Activated T-helper 9 cell treated with anti-CD3 and anti-CD28 coated beads, Interleukin-2, amount 50 U/mL, for 16 hours (primary cell): ENCODE results near the gene RPL12.

Experiments
- DNase-seq: peaks from one replicate; pipeline ENCODE4 v3.0.0-alpha.2; 2020; ENCODE audit warnings: low read depth

RPL12 gene

DNA sequence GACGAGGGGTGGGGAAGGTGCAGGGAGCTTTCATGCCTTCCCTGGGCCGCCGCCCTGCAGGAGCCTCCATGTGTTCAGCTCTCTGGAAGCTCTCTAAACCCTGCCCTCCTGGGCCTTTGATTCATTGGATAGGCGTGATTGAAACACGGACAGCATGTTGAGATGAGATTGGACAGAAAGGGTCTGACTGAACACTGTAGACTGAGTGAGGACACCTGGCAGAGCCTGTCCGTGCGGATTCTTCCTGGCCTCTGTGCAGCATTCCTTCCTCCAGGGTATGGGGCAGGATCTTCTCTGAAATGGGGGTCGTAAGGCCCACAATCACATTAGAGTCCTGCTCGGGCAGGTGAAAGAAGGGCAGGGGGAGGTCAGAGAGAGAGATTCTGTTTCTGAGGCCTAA, 12.8 kb downstream of the RPL12 start:
- DNase-seq, result no peak

DNA sequence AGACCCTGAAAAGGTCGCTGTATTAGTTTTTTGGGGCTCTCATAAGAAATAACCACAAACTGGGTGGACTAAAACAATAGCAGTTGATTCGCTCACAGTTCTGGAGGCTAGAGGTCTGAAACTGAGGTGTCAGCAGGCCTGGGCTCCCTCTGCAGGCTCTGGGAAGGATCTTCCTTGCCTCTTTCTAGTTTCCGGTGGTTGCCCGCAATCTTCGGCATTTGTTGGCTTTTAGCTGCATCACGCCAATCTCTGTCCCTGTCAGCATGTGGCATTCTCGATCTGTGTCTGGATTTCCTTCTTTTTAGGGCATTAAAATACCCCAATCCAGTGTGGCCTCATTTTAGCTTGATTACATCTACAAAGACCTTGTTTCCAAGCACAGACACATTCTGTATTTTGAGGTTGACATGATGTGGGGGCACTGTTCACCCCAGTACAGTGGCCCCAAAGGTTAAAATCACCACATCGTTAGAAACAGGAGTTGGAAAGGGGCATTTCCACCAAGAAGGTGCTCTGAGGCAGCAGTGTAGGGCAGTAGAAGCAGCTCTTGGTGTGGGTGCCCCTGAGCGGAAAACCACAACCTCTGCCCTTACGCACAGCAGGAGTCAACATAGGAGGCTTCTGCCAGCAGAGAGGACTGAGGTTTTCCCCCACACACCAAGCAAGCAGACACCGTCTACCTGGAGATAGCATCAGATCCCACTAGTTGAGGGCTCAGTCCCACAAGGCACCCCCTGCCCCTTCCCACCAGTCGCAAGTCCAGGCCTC, 13.5 kb downstream of the RPL12 start:
- no peak for DNase-seq

DNA sequence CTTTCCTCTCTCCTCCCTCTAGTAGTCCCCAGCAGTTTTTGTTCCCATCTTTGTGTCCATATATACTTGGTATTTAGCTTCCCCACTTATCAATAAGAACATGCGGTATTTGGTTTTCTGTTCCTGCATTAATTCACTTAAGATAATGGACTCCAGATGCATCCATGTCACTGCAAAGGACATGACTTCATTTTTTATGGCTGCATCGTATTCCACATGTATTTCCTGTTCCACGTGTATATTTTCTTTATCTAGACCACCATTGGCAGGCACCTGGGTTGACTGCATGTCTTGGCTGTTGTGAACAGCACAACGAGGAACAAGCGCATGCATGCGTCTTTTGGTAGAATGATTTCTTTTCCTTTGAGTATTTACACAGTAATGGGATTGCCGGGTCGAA, 20.8 kb downstream of the RPL12 start:
- DNase-seq, result no peak

DNA sequence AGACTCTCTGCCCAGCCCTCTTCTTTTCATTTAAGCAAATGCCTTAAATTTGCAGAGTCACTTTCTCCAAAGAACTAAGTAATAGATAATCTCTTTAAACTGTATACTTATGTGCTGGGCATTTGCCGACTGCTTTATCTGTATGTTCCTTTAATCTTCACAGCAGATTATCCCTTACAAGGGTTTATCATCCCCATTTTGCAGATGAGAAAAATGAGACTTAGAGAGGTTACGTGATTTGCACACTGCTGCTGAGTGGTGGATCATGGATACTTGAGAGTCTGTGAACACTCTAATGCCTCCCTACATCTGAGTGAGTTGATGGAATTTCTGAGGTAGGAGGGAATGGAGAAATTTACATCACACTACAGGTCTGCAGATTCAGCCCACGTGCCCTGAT, 22.9 kb downstream of the RPL12 start:
- DNase-seq, result no peak

DNA sequence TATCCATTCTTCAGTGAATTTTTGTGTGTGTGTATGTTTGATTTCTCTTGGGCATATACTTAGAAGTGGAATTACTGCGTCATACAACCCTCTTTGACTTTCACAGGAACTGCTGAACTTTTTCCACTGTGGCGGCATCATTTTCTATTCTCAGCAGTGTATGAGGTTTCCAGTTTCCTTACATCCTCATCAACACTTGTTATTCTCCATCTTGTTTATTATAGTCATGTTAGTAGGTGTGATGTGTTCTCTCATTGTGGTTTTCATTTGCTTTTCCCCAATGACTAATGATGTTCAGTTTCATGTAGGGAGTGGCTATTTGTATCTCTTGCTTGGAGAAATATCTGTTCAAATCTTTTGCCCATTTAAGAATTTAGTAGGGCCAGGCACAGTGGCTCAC, 24.4 kb downstream of the RPL12 start:
- DNase-seq, result no peak

DNA sequence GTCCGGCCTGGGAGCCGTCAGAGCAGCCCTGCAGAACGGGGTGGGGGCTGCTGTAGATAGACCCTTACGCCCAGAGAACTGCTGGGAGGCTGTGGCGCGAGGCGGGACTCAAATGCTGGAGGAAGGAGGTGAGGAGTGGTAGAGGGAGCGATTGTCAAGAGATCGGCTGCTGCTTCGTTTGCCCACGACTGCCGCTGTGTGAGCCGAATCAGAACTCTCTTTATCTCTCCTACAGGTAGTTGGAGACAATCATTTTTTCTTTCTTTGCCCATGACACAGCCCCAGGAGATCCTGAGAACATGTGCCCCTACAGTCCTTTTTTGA, 26.6 kb downstream of the RPL12 start:
- peak; percentile 17 for DNase-seq

DNA sequence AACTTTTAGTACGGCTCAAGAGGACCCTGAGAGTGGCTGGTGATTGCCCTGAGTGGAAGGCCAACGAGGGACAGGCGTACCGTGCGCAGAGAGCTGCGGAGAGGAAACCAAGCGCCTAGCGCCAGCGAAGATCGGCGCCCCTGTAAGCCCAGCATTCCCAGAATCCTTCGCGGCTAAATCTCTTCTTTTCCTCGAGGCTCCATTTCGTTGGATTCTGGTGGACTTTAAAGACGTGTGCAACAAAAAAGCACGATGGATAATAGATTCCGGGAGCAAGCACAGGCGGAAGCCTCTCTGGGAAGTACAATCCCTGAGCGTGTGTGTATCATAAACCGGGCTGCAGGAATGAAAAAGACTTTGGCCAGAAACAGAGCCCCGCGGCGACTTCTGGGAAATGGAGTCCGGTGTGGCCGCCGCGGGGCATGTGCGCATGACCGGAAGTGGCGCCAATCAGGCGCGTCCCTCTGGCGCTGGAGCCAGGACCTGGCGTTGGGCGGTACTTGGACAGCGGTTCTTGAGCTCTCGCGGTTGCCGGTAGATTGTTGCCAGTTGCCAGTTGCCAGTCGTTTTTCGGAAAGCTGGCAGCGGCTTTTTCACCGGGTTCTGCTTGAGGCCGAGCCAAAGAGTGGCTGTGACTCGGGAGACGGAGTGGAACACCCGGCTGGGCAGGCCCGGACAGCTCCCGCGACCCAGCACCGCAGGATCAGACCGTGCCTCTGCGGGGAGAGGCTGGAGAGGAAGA, 27.1 kb downstream of the RPL12 start, which contains the start of gene ZNF79:
ZNF79 (plus strand) TSS at position 449 of the 742 bp plus-strand sequence. CDS start 406 bp downstream, outside the sequence.
- peak; percentile 88 for DNase-seq

DNA sequence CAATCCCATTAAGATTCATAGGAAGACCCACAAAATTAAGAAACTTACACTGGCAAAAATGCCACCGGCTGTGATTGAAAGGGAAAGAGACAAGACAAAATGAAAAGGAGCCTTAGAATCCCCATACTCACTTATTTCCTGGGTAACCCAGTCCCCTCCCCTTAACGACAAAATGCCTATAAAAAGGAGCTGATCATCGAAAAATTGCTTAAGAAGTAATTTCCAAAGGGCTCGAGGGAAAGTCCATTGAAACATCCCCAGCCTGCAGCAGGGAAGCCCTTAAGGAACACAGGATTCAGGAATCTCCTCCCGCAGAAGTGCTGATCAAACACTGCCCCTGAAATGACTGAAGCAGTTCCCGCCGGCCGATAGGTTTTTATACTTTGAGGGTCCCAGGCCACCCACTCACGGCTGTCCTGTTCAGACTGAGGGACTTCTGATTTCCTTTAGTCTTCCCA, 27.7 kb downstream of the RPL12 start:
- no peak for DNase-seq

DNA sequence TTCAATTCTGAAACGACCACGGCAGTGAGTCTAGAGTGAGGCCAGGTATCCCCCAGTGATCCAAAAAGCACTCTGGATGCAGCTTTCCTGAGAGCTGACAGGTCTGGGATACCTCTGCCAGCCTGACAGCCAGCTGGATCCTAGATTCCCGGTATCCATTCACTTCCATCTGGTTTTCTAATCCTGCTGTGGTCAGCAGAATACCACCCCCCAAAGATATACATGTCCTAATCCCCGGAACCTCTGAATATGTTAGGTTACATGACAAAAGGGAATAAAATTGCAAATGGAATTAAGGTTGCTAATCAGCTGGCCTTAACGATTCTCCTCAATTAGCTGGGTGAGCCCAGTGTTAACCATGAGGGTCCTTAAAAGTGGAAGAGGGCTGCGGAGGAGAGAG, 28.4 kb downstream of the RPL12 start:
- DNase-seq, result no peak

DNA sequence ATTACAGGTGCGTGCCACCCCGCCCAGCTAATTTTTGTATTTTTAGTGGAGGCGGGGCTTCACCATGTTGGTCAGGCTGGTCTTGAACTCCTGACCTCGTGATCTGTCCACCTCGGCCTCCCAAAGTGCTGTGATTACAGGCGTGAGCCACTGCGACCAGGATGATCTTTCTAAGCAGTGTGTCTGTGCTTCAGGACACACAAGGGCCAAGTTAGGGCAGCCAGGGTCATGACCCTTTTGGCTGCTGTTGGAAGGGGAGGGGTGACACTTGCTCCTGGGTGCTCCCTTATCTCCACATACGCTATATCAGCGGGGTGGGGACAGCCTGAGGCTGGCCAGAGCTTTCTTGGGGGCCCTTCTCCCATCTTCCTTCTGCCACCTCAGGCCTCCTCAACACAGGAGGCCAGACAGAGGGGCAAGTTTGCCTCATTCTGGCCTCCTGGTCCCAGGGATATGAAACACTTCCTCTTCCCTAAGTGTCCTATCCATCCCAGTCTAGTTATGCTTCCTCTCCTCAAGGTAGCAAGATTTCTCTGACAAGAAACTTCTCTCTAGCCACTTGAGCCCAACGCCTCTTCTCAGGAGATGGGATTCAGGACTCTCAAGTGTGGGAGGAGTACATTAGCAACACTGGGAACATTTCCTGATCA, 28.9 kb downstream of the RPL12 start:
- DNase-seq, result no peak

DNA sequence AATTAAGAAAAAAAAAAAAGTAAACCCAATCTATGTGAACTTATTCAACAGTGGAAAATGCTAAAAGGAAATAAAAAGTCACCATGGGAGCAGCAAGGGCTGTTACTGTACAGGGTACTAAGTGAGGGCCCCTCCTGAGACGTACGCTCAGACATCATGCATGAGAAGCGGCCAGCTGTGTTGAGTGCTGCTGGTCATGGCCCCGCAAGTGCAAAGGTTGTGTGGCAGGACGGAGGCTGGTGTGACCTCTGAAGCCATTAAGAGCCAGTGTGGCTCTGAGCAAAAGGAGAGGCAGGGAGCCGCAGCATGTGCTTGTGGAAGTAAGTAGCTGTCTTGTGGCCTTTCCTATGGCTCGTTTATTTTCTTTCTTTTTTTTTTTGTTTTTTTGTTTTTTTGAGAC, 30.1 kb downstream of the RPL12 start:
- no peak for DNase-seq

DNA sequence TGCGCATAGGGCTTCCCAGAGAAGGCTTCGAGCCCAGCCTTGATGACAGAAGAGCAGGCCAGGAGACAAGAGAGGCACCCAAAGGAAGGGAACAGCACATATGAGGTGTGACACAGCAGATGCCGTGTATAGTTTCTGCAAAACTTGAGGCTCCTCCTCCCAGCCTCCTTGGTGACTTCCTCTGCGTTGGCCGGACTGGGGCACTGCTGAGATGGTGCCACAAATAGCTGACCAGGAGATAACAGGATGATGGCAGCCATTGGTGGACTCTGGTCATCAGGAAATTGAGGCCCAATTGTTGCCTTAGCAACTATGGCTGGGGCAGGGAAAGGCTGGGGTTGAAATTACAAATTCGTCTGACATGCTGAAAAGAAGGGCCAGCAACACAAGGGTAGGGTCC, 31.9 kb downstream of the RPL12 start:
- no peak for DNase-seq

DNA sequence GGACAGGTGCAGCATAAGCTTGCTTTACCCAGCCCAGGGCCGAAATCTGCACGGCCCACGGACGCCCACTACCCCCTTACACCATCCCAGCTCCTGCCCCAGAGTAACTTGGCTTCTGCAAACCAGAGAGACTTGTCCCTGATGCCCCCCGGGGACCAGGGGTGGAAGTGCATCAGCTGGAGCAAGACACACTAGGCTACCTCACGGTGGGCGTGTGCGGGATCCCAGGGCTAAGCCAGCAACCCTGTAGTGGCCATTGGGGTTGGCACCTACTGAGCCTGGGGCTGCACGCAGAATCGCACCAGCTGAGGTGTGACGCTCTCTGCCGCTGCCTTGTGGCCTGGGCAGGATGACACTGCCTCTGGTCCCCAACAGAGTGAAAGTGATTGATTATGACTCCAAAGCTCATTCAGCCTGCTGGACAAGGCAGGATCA, 33.2 kb downstream of the RPL12 start:
- peak; percentile 24 for DNase-seq

DNA sequence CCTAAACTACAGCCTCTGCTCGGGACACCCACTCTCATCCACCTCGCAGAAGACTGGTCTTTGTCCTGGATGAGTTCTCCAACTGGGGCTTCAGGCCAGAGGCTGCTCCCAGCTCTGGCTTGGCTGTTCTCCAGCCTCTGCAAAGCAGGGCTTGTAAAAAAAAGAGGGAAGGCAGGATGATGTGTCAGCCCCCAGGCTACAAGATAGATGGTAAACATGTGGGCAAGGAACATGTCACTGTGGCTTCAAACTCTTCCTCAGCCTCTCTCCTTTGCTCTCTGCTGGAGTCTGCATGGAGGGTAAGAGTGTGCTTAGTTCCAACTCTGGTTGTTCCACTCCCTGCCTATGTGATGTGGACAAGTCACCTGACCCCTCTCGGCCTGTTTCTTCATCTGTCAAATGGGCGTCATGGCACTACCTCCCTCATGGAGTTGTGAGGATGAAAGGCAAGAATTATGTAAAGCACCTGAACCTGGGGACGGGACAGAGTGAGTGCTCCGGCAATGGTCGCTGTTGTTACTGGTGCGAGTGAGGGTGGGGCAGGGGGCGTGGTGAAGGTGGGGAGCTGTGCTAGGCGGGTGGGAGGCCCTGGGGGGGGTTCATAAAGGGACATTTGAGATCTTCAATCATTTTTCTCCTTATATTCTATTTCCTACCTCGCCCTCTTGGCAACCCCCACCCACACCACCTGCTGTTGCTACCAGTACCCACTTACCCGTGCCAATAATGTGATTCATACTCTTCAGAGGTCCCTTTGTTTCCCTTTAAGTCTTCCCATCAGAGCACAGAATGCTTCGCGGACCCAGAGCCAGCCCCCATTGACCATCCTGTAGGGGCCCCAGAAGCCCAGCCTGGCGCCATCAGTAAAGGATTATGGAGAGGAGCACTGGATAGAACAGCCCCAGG, 33.8 kb downstream of the RPL12 start:
- no peak for DNase-seq

DNA sequence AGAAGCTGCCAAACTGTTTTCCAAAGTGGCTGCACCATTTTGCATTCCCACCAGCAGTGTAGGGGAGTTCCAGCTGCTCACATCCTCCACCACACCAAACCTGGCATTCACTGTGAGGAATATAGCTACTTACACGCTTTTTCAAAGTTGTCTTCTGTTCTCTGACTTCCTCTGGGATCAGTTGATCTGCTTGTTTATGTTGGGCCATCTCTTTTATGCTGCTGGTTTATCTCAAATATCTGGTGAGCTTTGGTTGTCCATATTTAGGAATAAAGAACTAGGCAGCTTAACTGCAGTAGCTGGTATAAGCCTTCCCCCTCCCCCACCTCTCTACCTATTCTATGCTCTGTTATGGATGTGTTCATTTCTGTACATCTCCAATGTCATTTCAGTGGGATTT, 35.5 kb downstream of the RPL12 start:
- no peak for DNase-seq

DNA sequence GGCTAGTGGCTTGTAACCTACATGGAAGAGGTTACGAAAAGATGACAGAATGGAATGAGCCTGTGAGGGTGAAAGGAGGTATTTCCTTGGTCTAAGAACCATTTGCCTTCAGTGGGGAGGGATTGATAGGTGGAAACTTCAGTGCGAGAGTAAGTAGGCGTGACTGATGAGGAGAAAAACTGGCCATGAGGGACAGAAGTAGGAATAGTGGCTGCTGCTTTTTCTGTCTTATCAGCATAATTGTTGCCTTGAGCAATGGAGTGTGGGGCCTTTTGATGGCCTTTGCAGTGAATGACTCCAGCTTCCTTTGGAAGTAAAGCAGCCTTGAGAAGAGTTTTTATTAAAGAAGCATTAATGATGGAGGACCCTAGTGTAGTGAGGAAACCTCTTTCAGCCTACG, 36.1 kb downstream of the RPL12 start:
- no peak for DNase-seq

DNA sequence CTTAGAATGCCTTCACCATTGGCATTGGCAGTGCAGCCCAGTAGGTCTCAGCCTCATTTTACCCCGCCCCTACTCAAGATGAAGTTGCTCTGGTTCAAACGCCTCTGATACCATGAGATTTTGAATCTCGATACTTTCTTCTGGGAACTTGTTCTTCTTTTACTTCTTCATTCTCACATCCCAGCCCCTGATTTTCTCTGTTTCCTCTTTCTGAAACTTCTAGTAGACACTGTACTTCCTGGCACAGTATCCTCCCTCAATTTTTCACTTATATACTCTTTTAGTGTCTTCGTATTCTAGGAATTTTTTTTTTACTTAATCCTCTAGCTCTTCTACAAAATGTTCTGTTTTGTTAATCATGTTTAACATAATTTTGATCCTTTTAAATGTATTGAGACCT, 40.1 kb downstream of the RPL12 start:
- no peak for DNase-seq

DNA sequence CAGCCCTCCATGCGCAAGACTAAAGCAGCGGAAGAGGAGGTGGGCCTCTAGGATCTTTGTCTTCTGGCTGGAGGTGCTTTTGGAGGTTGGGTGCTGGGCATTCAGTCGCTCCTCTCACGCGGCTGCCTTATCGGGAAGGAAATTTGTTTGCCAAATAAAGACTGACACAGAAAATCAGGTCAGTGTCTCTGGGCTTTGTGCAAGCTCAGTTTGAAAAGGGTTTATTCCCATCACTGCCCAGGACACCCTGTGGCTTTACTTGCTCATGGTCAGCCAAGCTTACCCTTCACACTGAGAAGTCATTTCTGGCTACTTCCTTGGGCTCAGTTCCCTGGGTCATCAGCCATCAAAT, 43.7 kb downstream of the RPL12 start:
- no peak for DNase-seq

DNA sequence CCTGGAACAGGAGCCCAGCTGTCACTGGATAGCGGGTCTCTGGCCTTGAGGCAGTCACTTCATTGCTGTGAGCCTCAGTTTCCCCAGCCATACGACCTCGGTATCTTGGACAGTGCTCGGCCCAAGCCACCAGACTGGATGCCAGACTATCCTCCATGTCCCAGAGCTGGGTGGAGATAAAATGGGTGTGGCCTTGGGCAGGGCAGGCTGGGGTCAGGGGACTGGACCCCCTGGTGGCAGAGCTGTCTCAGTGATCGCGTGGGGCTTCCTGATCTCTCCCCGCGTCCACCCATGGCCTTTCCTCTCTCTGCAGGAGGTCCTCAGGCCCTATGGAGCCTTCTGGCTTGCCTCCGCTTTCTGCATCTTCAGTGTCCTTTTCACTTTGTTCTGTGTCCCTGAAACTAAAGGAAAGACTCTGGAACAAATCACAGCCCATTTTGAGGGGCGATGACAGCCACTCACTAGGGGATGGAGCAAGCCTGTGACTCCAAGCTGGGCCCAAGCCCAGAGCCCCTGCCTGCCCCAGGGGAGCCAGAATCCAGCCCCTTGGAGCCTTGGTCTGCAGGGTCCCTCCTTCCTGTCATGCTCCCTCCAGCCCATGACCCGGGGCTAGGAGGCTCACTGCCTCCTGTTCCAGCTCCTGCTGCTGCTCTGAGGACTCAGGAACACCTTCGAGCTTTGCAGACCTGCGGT, 44.3 kb downstream of the RPL12 start:
- no peak for DNase-seq

DNA sequence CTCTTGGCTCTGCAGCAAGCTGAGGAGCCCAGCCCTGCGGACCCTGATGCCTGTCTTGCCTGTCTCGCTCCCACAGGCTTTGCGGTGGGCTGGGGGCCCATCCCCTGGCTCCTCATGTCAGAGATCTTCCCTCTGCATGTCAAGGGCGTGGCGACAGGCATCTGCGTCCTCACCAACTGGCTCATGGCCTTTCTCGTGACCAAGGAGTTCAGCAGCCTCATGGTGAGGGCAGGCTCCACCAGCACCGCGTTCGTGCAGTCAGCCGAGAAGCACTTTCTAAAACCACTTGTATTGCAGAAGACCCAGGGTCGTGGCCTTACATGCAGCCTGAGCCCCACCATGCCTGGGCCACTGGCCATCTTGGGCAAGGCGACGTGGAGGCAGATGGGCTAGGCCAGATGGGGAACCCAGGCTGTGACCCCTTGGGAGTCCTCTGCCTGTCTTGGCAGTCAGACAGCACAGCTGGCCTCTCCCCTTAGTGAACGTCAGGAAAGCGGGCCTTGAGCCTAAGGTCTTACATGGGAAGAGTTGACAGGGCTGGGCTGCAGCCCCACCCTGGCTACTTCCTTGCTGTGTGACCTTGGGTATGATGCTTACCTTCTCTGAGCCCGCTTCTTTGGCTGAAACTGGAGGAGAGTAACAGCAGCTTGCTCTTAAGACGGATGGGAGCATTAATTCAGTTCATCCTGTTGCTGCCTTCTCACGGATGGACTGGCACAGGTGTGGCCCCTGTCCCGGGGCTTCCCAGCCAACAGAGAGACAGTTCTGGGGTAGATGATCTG, 45.7 kb downstream of the RPL12 start:
- DNase-seq, result no peak

DNA sequence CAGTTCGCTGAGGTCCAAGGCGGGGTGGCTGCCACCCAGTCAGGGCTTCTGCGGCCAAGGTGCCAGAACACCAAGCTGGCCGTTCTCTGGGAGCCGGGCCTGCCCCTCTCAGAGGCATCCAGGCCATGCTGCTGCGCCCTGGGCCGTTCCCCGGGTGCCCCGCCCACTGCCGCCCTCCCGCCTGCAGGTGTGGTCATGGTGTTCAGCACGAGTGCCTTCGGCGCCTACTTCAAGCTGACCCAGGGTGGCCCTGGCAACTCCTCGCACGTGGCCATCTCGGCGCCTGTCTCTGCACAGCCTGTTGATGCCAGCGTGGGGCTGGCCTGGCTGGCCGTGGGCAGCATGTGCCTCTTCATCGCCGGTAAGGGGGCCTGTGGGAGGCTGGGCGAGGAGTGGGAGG, 46.6 kb downstream of the RPL12 start:
- DNase-seq, result no peak
